ENCODE results near the gene NOL9. TPM values are rescaled to one million over a fixed set of nuclear protein-coding genes. Genes with fewer than 3 reads are reported as not detected.

The NOL9 gene
- total and polyA plus RNA-seq, 2 of the 13 experiments (the other 11 are each of a cell fraction or from before 2014, with no cell fraction given): 18.0 to 24.7 TPM

GRCh38 chr1:6536291-6536690, 18.0 kb downstream of the NOL9 start:
- TF ChIP-seq ZNF343 (CRISPR knock-in tag; IDR thresholded peaks at IDR 0.05): no peak
- TF ChIP-seq PLSCR1 (CRISPR knock-in tag; IDR thresholded peaks at IDR 0.05; ENCODE audit: borderline replicate concordance): no peak
- TF ChIP-seq ZSCAN21 (CRISPR knock-in tag; IDR thresholded peaks at IDR 0.05; ENCODE audit: borderline replicate concordance): no peak
- TF ChIP-seq ZNF607 (CRISPR knock-in tag; IDR thresholded peaks at IDR 0.05; ENCODE audit: borderline replicate concordance): no peak
- no peak for TF ChIP-seq CEBPG (CRISPR knock-in tag; IDR thresholded peaks at IDR 0.05)
- no peak for TF ChIP-seq ZNF337 (CRISPR knock-in tag; IDR thresholded peaks at IDR 0.05; ENCODE audit: borderline replicate concordance, low read depth)
- TF ChIP-seq USF2 (IDR thresholded peaks at IDR 0.05; ENCODE audit: low read depth, low read length): no peak
- TF ChIP-seq USF2 (CRISPR knock-in tag; IDR thresholded peaks at IDR 0.05; ENCODE audit: borderline replicate concordance): no peak
- no peak for TF ChIP-seq ZNF383 (CRISPR knock-in tag; IDR thresholded peaks at IDR 0.05; ENCODE audit: borderline replicate concordance)
- no peak for TF ChIP-seq TAF1 (CRISPR knock-in tag; IDR thresholded peaks at IDR 0.05)
- TF ChIP-seq, protein P1, sequence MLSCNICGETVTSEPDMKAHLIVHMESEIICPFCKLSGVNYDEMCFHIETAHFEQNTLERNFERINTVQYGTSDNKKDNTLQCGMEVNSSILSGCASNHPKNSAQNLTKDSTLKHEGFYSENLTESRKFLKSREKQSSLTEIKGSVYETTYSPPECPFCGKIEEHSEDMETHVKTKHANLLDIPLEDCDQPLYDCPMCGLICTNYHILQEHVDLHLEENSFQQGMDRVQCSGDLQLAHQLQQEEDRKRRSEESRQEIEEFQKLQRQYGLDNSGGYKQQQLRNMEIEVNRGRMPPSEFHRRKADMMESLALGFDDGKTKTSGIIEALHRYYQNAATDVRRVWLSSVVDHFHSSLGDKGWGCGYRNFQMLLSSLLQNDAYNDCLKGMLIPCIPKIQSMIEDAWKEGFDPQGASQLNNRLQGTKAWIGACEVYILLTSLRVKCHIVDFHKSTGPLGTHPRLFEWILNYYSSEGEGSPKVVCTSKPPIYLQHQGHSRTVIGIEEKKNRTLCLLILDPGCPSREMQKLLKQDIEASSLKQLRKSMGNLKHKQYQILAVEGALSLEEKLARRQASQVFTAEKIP (CRISPR knock-in tag; IDR thresholded peaks at IDR 0.05; ENCODE audit: borderline replicate concordance): no peak
- no peak for TF ChIP-seq FUBP1 (CRISPR knock-in tag; IDR thresholded peaks at IDR 0.05; ENCODE audit: borderline replicate concordance)
- TF ChIP-seq, protein P2, sequence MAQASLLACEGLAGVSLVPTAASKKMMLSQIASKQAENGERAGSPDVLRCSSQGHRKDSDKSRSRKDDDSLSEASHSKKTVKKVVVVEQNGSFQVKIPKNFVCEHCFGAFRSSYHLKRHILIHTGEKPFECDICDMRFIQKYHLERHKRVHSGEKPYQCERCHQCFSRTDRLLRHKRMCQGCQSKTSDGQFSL (CRISPR knock-in tag; IDR thresholded peaks at IDR 0.05): no peak
- Histone ChIP-seq H3K4me2 (ENCODE audit: low read depth, low read length) (no peak overlapping the region), H3K9ac (ENCODE audit: insufficient read depth, low read depth, low read length) (no peak overlapping the region), H4K20me1 (ENCODE audit: insufficient read depth, low read length) (no peaks in the 10 kb centered on the region), H3K9me3 (ENCODE audit: low read length) (no peaks in the 10 kb centered on the region), H3K4me1 (ENCODE audit: insufficient read depth, low read length) (no peaks in the 10 kb centered on the region), H3K4me3 (replicated peaks in 1 of 3; ENCODE audit: insufficient read depth in 1 of 3, low read depth in 2 of 3, low read length in 3 of 3) (no peak overlapping the region), H2AFZ (ENCODE audit: low read length) (no peak overlapping the region), H3K27me3 (ENCODE audit: control insufficient read depth in 1 of 2, insufficient read depth in 2 of 2, low read length in 2 of 2) (no peaks in the 10 kb centered on the region), H3K36me3 (replicated peaks in 1 of 2; ENCODE audit: control insufficient read depth in 1 of 2, insufficient read depth in 2 of 2, low read length in 2 of 2) (peaks cover 15 to 63% of the 10 kb centered on the region in 2 experiments), H3K27ac (ENCODE audit: extremely low read length, insufficient read depth, low read length) (no peak overlapping the region), H3K79me2 (ENCODE audit: insufficient read depth, low read length) (no peaks in the 10 kb centered on the region)
- in situ Hi-C loops (cut with HindIII; ENCODE audit: extremely low pct_ligation_motif_present, low pct_unique_long_range_greater_than_20kb): no loop called here
- no peak for DNase-seq (ENCODE audit: low spot score)
- BruUV-seq (replicated peaks): no TSS peak
- ChIA-PET POLR2A (interaction anchor here (1.0 kb wide), 1 partner anchor 19 kb away, joined by 5 read pairs; the partner anchor contains the start of gene TAS1R1), CTCF (ENCODE audit: low intra/inter-chr PET ratio, low total read pairs) (no interaction called here)
- 97% methylated on average over 4 of the region's 5 CpGs for WGBS (ENCODE audit: low lambda C conversion rate)
- intact Hi-C loops (cut with micrococcal nuclease; ENCODE audit: unreplicated experiment): no loop called here
- ATAC-seq: no peak
- no peak for FAIRE-seq
